HG02943 (cell line): ENCODE measurements around the gene MFAP4.

Experiments used
- ATAC-seq: cut with Tn5 transposase; IDR thresholded peaks from one replicate; pipeline ENCODE4 v1.9.1; 2021; ENCODE audit warnings: mild to moderate bottlenecking, low read depth, moderate library complexity; ENCODE audit not compliant: unreplicated experiment

The MFAP4 gene, protein sequence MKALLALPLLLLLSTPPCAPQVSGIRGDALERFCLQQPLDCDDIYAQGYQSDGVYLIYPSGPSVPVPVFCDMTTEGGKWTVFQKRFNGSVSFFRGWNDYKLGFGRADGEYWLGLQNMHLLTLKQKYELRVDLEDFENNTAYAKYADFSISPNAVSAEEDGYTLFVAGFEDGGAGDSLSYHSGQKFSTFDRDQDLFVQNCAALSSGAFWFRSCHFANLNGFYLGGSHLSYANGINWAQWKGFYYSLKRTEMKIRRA

DNA sequence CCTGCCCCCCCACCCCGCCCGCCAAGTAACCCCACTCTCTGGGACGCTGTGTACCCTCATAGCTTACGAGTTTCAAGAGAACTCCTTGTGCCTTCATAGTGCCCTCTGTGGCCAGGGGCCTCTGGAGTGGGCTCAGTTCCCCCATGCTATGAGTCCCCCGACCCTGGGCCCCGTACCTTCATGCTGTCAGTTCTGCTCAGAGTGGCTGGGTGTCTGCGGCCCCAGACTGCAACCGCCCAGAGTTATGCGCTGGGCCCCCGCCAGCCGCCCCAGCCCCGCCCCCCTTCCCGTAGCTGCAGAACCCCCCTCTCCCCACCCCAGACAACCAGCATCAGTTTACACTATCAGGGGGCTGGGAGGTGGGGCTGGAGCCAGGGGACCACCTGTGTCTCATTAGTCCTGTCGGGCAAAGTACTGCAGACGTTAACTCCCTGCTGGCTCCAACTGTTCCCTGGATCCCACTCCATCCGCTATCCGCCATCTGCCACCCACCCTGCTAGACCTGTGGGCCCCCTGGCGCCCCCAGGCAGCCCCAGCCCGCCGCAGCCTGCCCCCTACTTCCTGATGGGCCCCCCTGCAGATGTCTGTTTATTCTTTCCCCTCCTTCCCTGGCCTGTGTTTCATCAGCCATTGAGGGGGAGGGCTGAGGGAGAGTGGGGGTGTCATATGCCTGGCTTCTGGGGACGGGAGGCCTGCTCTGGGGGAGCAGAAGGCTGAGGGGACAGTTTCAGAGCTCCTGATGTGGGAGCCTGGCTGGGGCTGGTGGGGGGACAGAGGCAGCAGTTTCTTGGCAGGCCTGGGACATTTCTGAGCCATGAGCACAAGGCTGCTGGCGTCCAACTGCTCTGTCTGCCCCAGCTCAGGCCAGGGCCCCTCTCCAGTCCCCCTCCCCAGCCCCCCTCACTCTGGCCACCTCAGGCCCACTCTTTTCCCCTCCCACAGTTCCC lies at the start of gene MFAP4:
MFAP4 (minus strand) TSS at position 217 of the 947 bp plus-strand sequence; CDS start at position 182, 35 bp downstream.
- ATAC-seq = no peak

DNA sequence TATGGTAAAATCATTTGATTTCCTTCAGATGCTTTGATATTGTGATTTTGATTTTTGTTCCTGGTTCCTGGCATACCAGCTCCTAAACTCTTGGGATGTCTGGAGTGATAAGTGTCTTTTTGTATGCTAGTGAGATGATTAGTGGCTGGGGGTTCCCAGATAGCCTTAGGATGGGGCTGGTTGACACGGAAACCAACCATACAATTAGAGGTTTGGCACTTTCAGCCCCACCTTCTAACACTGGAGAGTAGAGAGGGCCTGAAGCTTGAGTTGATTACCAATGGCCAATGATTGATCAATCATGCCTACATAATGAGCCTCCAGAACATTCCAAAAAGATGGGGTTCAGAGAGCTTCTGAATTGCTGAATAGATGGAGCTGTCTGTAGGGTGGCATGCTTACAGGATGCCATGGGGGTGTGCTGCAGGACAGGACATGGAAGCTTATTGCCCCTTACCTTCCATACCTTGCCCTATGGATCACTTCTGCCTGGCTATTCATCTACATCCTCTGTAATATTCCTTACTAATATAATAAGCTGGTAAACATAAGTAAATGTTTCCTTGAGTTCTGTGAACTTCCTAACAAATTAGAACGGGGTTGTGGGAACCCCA lies 46.8 kb upstream of the MFAP4 start:
- no peak for ATAC-seq

DNA sequence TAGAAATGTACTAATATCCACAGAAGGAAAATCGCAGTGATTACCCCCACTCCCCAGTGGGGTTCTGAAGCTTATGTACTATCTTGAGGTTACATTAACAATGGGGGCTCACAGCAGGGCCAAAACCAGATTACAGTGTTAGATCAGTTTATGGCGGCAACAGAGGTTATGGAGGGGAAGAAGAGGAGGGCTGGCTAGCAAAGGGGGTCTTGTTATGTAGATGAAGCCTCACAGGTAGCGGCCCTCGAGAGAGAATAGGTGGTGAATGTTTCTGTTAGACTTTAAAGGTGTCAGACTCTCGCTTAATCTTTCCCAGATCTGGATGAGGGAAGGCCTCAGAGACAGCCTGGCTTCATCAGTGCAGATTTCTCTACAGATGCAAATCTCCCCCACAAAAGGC lies 46.3 kb upstream of the MFAP4 start:
- ATAC-seq = no peak

DNA sequence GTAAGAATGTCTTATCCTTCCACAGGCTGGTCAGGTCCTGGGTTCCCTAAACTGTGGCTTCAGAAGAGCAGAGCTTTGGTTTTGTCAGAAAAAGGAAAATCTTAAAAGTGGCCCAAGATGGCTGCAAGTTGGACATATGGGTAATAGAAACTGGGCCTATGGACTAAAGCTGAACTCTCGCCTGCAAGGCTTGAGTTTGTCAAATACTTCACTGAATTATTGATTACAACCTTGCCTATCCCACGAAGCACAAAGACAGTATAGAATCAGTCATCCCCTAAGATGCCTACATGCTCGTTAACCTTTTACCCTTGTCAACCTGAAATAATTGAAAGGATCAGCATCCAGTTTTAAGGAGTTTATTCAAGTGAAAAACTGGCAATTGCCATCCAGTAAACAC lies 44.7 kb upstream of the MFAP4 start:
- no peak for ATAC-seq

DNA sequence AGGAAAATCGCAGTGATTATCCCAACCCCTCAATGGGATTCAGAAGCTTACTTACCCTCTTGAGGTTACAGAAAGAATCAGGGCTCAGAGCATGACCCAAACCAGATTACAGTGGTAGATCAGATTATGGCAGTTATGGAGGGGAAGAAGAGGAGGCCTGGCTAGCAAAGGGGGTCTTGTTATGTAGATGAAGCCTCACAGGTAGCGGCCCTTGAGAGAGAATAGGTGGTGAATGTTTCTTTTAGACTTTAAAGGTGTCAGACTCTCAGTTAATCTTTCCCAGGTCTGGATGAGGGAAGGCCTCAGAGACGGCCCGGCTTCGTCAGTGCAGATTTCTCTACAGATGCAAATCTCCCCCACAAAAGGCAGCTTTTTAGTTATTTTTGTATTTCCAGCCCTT lies 39.6 kb upstream of the MFAP4 start:
- no peak for ATAC-seq

DNA sequence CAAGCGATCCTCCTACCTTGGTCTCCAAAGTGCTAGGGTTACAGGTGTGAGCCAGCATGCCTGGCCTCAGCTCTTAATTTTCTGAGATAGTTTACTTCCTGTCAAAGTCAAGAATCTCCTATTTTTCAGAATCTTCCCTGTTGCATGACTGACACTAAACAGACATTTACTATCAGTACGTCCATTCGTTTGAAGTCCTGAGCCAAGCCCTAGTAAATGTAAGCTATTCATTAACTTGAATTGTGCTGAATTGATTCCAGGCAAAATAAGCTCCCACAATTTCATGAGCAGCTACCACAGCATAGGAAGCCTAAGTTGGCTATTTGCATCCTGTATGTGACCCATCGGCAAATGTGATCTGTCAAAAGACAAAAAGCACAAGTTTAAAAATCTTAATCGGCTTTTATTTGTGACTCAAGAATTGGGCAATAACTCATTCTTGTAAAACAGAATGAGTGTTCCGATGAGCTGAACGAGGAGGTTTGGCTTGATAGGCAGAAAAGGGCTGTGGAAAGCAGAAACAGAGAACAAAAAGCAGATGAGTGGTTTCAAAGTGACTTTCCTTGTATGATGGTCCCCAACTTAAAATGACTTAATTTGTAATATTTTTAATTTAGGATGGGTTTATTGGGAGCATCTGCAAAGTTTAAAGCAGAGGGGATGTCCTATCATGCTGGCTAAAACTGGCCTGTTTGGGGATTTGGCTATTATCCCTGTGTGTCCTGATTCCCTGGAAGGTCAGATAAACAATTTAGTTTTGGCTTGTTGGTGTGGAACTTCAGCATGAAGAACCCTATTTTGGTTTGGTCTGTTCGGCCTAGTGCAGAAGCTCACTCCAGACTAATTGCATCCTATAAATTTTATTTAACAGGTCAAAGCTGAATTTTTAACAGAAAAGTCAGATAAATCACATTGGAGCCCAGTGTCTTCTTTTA lies 38.2 kb upstream of the MFAP4 start:
- ATAC-seq = no peak

DNA sequence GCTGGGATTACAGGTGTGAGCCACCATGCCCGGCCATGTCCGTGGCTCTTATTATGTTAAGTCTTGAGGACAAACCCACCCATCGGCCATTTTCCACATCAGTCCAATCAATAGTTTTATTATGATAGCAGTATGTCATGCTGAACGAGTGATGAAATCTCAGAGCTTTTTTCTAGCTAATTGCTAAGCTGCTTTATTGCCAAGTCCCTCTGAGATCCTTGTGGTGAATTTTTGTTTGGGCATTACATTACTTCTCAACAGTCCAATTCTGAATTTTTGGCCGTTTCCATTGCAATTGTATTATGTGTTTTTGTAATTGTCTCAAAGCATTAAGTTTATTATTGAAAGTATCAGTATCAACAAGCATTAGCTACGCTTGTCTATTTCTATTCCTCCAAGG lies 34.9 kb upstream of the MFAP4 start:
- no peak for ATAC-seq

DNA sequence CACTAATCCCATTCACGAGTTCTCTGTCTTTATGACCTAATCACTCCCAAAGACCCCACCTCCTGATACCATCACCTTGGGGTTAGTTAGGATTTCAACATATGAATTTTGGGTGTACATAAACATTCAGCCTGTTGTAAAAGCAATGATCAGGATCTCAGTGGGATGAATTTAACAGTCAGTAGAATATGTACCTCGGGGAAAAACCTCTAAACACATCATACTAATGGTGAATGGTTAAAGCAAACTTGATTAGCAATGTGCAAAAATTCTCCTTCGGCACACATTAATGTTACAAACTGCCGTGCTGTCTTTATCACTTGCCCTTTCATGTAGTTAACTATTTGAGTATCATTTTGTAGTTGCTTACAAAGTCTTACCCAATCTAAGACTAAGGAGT lies 34.2 kb upstream of the MFAP4 start:
- no peak for ATAC-seq

DNA sequence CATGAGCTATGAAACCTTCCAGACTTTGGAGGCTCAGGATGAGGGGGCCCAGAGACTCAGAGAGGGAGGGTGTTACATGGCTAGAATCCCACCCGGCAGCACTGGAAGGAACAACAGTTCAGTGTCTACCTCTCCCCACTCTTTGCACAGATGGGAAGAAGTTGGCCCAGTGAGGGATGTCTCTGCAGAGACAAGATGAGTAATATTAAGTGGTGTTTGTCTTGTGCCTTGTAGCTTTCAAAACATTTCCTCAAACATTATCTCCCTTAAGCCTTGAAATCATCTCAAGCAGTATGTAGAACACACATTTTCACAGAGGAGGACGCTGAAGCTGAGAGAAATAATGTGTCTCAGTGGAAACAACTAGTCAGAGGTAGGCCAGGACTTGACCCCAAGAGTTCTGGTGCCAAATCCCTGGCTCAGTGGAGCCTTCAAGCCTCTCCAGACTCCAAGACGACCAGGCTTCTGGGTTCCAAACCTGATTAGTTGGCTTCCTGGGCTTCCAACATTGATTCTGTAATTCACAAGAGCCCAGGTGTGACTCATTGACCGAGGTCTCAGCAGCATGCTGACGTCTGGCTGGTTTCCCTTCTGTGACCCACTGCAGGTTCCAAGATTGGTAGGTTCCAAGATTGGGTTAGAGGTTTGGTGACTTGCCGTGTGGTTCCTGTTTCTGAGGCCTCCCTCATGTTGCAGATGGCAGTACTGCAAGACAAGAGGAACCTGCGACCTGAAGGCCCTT lies 31.4 kb upstream of the MFAP4 start:
- no peak for ATAC-seq

DNA sequence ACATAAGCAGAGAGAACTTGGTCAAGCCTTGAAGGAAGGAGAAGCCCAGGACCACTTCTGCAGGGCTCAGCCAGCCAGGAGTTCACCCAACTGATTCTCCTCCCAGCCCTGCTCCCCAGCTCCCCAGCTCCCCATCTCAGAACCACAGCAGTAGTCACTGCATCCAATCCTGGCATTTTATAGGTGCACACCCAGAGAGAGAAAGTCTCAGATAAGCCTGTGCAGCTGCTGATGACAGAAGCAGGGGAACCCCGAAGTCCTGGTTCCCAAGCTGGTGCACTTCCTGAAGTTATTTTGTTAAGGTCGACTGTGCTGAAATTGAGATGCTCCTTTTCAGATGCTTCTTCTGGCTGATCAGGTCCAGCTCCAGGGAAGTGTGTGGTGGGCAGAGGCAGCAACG lies 30.6 kb upstream of the MFAP4 start:
- ATAC-seq = no peak

DNA sequence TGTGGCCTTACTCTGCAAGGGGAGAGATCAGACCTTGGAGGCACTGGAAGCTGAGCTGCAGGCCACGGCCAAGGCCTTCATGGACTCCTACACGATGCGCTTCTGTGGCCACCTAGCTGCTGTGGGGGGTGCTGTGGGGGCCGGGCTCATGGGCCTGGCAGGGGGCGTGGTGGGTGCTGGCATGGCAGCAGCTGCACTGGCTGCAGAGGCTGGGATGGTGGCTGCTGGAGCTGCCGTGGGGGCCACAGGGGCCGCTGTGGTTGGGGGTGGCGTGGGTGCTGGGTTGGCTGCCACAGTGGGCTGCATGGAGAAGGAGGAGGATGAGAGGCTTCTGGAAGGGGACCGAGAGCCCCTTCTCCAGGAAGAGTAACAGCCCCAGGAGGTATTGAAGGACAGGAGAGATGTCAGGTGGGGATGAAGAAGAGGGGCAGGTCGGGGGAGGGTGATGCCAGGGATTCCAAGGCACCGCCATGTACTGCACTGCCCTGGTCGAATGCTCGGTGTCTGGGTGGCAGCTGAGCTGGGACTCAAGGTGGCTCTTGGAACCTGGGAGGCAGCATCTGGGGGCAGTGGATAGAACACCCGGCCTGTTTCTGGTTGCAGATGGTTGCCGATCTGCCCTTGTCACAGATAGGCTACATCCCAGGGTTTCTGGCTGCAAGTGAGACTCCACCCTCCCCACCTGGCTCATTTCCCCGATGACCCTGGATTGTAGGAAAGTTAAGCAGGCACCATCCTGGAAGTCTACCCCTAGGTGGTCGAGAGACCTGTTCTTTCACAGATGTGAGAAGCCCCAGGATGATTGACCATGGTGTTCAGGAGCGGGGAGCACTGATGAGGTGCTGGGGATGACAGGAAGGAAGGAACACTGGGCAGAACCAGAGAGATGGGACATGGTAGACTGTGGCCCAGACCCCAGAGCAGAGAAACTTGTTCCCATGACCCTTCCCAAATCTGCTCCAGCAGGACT lies 29.1 kb upstream of the MFAP4 start:
- no peak for ATAC-seq

DNA sequence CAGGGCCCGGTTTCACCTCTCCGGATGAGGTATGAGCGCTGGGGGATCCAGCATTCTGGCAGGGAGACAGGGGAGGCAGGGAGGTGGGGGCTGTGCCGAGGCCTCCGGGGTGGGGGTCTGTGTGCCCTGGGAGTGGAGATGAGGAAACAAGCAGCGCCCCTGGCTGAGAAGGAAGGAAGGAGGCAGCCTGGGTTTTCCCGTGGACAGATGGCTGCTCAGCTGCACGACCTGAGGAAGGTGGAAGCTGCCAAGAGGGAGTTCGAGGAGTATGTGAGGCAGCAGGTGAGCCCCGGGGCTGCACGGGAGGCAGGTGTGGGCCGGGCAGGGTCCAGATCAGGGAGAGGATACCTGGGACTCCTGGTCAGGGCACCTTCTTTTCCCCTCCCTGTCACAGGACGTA lies 28.3 kb upstream of the MFAP4 start:
- no peak for ATAC-seq

DNA sequence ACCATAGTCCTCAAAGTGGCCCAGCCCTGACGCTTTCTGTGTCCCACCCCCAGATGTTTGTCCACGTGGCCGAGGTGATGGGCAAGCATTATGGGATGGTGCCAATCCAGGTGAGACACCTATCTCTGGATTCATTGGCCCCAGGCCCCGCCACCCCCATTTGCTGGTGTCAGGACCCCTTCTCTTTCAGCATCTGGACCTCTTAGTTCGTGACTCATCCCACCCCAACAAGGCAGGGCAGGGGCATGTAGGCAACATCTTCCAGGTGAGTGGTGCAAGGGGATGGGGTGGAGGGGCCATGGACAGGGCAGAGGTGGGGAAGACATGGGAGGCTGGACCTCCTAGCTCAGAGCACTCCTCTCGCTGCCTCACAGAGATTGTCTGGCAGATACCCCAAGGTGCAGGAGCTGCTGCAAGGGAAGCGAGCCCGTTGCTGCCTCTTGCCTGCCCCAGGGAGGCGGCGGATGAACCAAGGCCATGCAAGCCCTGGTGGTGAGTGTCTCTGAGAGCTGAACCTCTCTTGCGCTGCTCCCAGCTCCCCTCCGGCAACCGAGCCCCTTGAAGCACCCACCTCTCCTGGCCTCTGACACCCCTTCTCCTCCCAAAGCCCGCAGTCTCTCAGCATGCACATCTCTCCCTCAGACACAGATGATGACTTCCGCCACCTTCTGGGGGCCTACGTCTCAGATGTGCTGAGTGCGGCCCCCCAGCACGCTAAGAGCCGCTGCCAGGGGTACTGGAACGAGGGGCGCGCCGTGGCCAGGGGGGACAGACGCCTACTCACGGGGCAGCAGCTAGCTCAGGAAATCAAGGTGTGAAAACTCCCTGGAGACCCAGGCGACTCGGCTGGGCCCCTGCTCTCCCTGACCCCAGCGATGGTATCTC lies 27.6 kb upstream of the MFAP4 start:
- ATAC-seq = no peak

DNA sequence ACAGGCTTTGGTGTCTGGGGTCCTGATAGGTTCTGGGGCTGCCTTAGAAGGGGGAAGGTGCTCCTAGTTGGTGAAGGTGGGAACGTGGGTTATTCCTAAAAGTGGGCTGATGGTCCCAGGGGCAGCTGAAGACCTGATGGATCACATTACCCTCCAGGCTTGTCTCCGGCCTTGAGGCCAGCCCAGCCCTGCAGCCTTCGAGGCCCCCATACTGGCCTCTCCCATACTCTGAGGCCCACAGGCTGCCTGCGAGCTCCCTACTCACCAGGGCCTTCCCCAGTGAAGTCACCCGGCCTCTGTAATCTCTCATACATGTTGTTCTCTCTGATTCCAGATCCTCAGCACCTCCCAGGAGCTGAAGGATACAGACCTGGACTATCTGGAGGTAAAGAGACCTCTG lies 26.8 kb upstream of the MFAP4 start:
- ATAC-seq = no peak

DNA sequence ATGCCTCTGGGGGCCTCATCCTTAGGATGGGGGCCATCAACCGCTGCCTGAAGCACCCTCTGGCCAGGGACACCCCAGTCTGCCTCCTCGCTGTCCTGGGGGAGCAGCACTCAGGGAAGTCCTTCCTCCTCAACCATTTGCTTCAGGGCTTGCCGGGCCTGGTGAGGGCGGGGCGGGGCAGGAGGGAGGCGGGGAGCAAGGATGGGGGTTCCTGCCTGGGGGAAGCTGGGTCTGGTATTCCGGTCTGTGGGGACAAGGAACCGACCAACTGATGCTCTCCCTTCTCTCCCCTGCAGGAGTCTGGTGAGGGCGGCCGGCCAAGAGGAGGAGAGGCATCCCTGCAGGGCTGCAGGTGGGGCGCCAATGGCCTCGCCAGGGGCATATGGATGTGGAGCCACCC lies 26.0 kb upstream of the MFAP4 start:
- ATAC-seq = no peak

DNA sequence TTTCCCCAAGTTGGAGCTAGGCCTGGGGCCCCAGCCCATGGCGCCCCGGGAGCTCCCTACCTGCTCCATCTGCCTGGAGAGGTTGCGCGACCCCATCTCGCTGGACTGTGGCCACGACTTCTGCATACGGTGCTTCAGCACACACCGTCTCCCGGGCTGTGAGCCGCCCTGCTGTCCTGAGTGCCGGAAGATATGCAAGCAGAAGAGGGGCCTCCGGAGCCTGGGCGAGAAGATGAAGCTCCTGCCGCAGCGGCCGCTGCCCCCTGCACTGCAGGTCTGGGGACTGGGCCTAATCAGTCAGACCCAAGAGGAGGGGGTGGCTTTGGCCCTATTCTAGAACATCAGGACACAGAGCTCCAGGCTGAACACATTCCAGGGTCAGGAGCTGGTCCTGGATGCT lies 25.5 kb upstream of the MFAP4 start:
- no peak for ATAC-seq

DNA sequence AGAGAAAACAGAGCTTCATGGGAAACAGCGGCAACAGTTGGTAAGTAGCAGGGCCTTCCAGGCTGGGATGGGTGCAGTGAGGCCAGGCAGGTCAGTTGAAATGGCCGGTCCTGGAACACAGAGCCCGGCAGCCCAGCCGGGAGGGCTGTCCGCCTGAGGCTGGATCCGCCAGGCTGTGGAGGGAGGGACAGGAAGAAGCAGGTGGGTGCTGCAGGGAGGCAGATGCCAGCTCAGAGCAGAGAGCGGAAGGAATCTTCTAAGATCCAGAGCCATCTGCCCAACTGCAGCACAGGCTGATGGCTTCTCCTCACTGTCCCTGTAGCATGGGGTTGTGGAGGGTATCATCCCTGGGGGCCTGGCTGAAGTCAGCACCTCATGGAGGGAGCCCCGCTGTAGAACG lies 24.6 kb upstream of the MFAP4 start:
- ATAC-seq = no peak
